Endodermal cell (in vitro differentiated cells): ENCODE measurements around the gene ARMC3. TPM values are rescaled to one million over a fixed set of nuclear protein-coding genes. Genes with fewer than 3 reads are reported as not detected.
"Not testable (repeated sequence)": the region's sequence is repeated elsewhere in the genome, so short reads cannot be mapped to it uniquely, and the experiment has no call there.

ENCODE experiments used
- DNase-seq: peaks from one replicate; pipeline ENCODE4 v3.0.0-alpha.2; 2017
- H3K27ac ChIP-seq: 2 replicates; pipeline ENCODE4 v1.5.1; 2013; ENCODE audit warnings: mild to moderate bottlenecking, low read depth, low read length, moderate library complexity
- H3K27me3 ChIP-seq: 2 replicates; pipeline ENCODE4 v1.6.1; 2013; ENCODE audit warnings: mild to moderate bottlenecking, low read length, moderate library complexity; ENCODE audit not compliant: insufficient read depth, control insufficient read depth, poor library complexity, severe bottlenecking
- H3K36me3 ChIP-seq: 2 replicates; pipeline ENCODE4 v1.7.0; 2013; ENCODE audit warnings: mild to moderate bottlenecking, low read length, moderate library complexity; ENCODE audit not compliant: control insufficient read depth, insufficient read depth
- H3K4me1 ChIP-seq: one replicate; pipeline ENCODE4 v1.7.0; 2013; ENCODE audit warnings: low read length; ENCODE audit not compliant: control insufficient read depth, insufficient read depth
- H3K4me3 ChIP-seq: 2 replicates; pipeline ENCODE4 v1.5.1; 2013; ENCODE audit warnings: mild to moderate bottlenecking, low read length, moderate library complexity
- H3K9ac ChIP-seq: 2 replicates; pipeline ENCODE4 v1.6.1; 2013; ENCODE audit warnings: mild to moderate bottlenecking, low read length, moderate library complexity; ENCODE audit not compliant: poor library complexity, severe bottlenecking; ENCODE audit errors: extremely low read depth
- H3K9me3 ChIP-seq: 2 replicates; pipeline ENCODE4 v1.6.1; 2013; ENCODE audit warnings: mild to moderate bottlenecking, low read length, moderate library complexity; ENCODE audit not compliant: control insufficient read depth
- H3K27ac Mint-ChIP-seq: 2 replicates; pipeline ENCODE4 v1.8.0; 2020; ENCODE audit warnings: mixed read lengths
- H3K27me3 Mint-ChIP-seq: 2 replicates; pipeline ENCODE4 v1.8.0; 2021; ENCODE audit warnings: mild to moderate bottlenecking, mixed read lengths; ENCODE audit not compliant: insufficient read depth
- H3K36me3 Mint-ChIP-seq: 2 replicates; pipeline ENCODE4 v1.8.0; 2020; ENCODE audit warnings: low read depth, mixed read lengths
- H3K4me1 Mint-ChIP-seq: 2 replicates; pipeline ENCODE4 v1.8.0; 2020; ENCODE audit warnings: mixed read lengths
- H3K4me3 Mint-ChIP-seq: 2 replicates; pipeline ENCODE4 v1.8.0; 2020; ENCODE audit warnings: mild to moderate bottlenecking, moderate library complexity, mixed read lengths
- H3K9me3 Mint-ChIP-seq: 2 replicates; pipeline ENCODE4 v1.8.0; 2020; ENCODE audit warnings: mild to moderate bottlenecking, mixed read lengths
- WGBS, 2 experiments: methylation state at CpG; one replicate each; pipeline versions ENCODE4 v1.1.5 to v1.1.7; 2013; ENCODE audit warnings: missing lambda C conversion rate in 2 of 2, mixed read lengths in 1 of 2; ENCODE audit not compliant: insufficient coverage in 1 of 2, insufficient read length in 1 of 2; 5-methylcytosine and 5-hydroxymethylcytosine counted together
- total RNA-seq, 2 donors: library from RNA; stranded (reverse); fragmentation: NEBNext Ultra II Directional in 1 of 2; extraction: Animal tissue kit (Norgen Biotek cat#: 25700) in 1 of 2; gene quantifications; 2 replicates in 1 of 2; 3 replicates in 1 of 2; pipeline ENCODE4 v1.2.1, GENCODE V29; 2021
- TF ChIP-seq, protein P1 (sequence below): fragments of 200-600 bp; sonication (generic); conservative IDR thresholded peaks from 2 replicates; pipeline ENCODE4 v1.5.0; 2021; ENCODE audit warnings: antibody characterized with exemption, mild to moderate bottlenecking

The ARMC3 gene
- total RNA-seq, 2 donors from 2014 or later = 2.0 to 3.0 TPM

DNA sequence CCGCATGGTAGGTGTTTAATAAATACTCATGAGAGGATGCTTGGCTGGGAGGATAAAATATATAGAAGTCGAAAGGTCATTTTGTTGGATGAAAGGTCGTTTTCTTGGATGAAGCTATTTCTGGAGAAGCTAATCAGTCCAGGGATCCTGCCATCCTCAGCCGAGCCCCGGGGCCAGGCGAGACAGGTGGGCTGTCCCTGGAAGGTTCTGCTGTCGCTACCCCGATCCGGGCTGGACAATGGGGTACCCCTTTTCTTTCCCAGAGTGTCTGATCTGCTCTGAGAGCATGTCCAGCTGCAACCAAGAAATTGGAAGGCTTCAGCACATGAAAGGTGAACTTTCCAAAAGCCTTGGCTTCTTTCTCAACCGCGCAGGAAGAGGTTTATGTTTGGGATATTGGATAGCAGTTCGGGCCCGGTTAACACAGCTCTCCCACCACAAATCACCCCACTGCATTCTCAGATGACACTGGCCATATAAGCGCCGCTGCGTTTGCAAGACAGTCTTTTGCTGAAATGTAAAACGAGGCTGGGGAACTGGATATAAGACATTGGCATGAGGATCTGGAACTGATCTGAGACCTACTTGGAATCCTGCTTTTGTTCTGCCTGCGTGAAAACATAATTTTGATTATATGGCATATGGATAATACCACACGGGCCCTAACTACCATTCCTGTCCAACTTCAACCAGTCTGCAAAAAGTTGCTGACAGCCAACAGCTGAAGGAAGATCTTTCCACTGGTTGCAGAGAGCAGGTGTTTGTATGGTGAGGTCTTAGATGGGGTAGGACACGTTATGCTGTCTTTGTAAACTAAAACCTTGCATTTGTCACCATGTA, 136.3 kb downstream of the ARMC3 start:
- TF ChIP-seq, protein P1, sequence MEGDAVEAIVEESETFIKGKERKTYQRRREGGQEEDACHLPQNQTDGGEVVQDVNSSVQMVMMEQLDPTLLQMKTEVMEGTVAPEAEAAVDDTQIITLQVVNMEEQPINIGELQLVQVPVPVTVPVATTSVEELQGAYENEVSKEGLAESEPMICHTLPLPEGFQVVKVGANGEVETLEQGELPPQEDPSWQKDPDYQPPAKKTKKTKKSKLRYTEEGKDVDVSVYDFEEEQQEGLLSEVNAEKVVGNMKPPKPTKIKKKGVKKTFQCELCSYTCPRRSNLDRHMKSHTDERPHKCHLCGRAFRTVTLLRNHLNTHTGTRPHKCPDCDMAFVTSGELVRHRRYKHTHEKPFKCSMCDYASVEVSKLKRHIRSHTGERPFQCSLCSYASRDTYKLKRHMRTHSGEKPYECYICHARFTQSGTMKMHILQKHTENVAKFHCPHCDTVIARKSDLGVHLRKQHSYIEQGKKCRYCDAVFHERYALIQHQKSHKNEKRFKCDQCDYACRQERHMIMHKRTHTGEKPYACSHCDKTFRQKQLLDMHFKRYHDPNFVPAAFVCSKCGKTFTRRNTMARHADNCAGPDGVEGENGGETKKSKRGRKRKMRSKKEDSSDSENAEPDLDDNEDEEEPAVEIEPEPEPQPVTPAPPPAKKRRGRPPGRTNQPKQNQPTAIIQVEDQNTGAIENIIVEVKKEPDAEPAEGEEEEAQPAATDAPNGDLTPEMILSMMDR = no peak

DNA sequence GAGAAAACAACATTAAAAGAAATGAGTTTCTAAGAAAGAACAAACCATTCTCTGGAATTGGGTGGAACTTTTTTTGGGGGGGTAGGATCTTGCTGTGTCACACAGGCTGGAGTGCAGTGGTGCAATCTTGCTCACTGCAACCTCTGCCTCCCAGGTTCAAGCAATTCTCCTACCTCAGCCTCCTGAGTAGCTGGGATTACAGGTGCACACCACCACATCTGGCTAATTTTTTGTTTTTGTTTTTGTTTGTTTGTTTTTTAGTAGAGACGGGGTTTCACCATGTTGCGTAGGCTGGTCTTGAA, 136.9 kb downstream of the ARMC3 start:
- DNase-seq, H3K4me3 ChIP-seq, H3K9me3 ChIP-seq, H3K36me3 ChIP-seq, H3K27ac ChIP-seq, H3K27ac Mint-ChIP-seq, H3K27me3 Mint-ChIP-seq, H3K9me3 Mint-ChIP-seq, H3K4me1 ChIP-seq, H3K27me3 ChIP-seq, H3K4me3 Mint-ChIP-seq, H3K36me3 Mint-ChIP-seq, H3K4me1 Mint-ChIP-seq, H3K9ac ChIP-seq: not testable (repeated sequence)
- WGBS, 2 experiments = 93% methylated on average over 2 of the region's 2 CpGs; no CpG with 5 or more reads in 1 of the 2 experiments

More for the DNA sequence above, 136.3 kb downstream of the ARMC3 start:
- WGBS, 2 experiments = 94 to 95% methylated on average over 11 to 20 of the region's 20 CpGs
- Mint-ChIP-seq H3K4me1 (peaks cover 2% of the 10 kb centered on the region), H3K27me3 (no peaks in the 10 kb centered on the region), H3K27ac (no peak overlapping the region), H3K36me3 (no peaks in the 10 kb centered on the region), H3K4me3 (no peak overlapping the region), H3K9me3 (peaks cover 13% of the 10 kb centered on the region)
- no peaks in the 10 kb centered on the region for H3K36me3 ChIP-seq
- H3K9ac ChIP-seq = no peak overlapping the region
- no peak for DNase-seq
- H3K27ac ChIP-seq = no peak overlapping the region
- no peaks in the 10 kb centered on the region for H3K27me3 ChIP-seq
- no peaks in the 10 kb centered on the region for H3K9me3 ChIP-seq
- no peak overlapping the region for H3K4me3 ChIP-seq
- no peaks in the 10 kb centered on the region for H3K4me1 ChIP-seq

DNA sequence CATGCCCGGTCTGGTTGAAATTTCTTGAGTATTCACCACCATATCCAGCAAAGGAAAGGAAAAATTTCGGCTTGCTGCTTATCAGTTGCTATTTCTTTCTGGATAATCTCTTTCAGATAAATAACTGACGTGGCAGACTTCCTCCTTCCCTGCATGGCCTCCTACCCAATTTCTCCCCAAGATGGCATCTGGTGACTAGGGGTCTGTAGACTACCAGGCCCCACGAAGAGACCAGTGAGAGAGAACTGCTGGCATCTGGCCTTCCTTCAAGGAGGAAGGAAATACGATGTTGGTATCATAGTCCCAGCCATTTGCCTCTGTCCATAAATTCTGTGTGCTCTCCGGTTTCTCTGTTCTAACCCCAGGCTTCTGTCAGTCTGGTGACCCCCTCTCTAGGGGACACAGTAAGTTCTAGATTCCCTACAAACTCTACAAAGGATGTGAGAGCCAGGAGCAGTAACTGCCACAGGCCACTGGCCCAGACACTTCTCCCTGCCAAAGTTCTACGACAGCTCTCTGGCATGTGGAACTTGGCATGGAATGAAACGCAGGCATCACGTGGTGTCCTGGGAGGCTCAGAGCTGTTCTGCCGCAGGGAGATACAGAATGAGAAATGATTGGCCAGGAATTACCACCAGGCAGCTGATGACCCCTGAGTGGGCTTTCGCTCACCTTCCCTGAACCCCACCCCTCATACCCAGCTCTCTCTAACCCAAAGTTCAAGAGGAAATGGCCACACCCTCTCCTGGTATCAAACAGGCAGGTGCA, 137.5 kb downstream of the ARMC3 start:
- DNase-seq = no peak
- no peaks in the 10 kb centered on the region for H3K36me3 Mint-ChIP-seq
- no peak overlapping the region for H3K27ac ChIP-seq
- no peak overlapping the region for H3K4me3 Mint-ChIP-seq
- no peak overlapping the region for H3K4me3 ChIP-seq
- H3K27me3 Mint-ChIP-seq = no peaks in the 10 kb centered on the region
- no peaks in the 10 kb centered on the region for H3K27me3 ChIP-seq
- TF ChIP-seq, protein P1 = no peak
- no peaks in the 10 kb centered on the region for H3K9me3 ChIP-seq
- H3K4me1 ChIP-seq = no peaks in the 10 kb centered on the region
- no peaks in the 10 kb centered on the region for H3K36me3 ChIP-seq
- H3K27ac Mint-ChIP-seq = no peak overlapping the region
- WGBS, 2 experiments = 91 to 97% methylated on average over 8 to 11 of the region's 11 CpGs
- peaks cover 2% of the 10 kb centered on the region for H3K9me3 Mint-ChIP-seq
- no peak overlapping the region for H3K9ac ChIP-seq
- H3K4me1 Mint-ChIP-seq = peaks cover 2% of the 10 kb centered on the region
